GM12874 (cell line): ENCODE measurements around the gene POM121L2.

Source experiments
- CTCF ChIP-seq: IDR thresholded peaks from 2 replicates; pipeline ENCODE4 v1.5.1; 2011; ENCODE audit warnings: low read depth, mild to moderate bottlenecking, control low read depth, low read length, moderate library complexity; ENCODE audit not compliant: insufficient read depth

POM121L2 gene

GRCh38 chr6:27327023-27327738 is 15.1 kb upstream of the POM121L2 start:
- no peak for TF ChIP-seq CTCF

DNA sequence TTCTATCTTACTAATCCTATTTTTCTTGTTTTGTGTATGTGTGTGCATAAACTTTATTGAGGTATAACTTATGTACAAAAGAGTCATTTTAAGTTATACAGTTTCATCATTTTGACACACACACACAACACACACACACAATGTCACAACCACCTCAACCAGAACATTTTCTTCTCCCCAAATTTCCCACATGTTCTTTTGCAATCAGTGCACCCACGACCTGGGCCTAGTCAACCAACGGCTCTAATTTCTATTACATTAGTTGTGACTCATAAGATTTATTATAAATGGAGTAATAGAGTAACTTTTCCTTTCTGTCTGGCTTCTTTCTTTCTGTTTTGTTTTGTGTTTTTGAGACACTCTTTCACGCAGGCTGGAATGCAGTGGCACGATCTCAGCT is 9.8 kb upstream of the POM121L2 start:
- no peak for TF ChIP-seq CTCF

DNA sequence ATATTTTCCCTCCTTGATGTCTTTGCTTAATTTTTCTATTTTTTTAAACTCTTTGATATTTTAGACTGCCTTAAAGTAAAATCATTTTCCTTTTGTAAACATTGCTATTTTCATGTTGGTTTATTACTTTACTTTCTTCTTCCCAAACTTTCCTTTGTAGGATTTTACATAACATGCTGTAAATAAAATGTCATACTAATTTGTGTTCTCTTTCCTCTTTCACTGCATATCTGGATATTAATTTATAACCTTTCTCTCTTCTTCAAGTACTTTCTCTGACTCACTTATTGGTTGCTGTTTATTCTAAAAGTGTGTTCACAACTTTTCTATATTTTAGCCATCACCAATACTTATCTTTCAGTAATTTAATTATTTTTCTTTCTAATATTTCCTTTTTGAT is 9.3 kb upstream of the POM121L2 start:
- TF ChIP-seq CTCF = no peak

DNA sequence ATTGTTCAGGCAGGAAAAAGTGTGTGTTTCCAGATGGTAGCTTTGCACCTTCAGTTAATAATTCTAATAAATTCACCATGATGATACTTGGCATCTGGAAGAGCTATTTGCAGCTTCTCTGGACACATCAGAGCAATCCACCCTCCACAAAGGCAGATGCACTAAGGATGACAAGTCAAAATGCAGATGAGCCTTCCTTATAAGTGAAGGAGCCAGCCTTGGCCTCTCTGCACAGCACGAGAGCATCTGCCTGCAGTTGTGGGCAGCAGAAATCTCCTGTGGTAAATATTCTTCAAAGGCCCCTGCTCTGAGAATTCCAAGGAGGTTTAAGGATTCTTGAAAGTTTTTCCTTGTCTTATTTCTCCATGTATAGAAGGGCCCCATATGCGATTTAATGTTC is 6.9 kb upstream of the POM121L2 start:
- TF ChIP-seq CTCF = no peak

- TF ChIP-seq CTCF = no peak
These were observed 2.0 kb upstream of the POM121L2 start for GRCh38 chr6:27314046-27314445.

- TF ChIP-seq CTCF = no peak
These were observed 838 bp upstream of the POM121L2 start for GRCh38 chr6:27312950-27313271.

GRCh38 chr6:27311806-27312145 is 297 bp downstream of the POM121L2 start:
- no peak for TF ChIP-seq CTCF
